Glomerular visceral epithelial cell (primary cell): ENCODE results near the gene CAMK4.
"Not testable (repeated sequence)": the region's sequence is repeated elsewhere in the genome, so short reads cannot be mapped to it uniquely, and the experiment has no call there.

Source experiments
- DNase-seq: peaks from one replicate; pipeline ENCODE4 v3.0.0-alpha.2; 2016; ENCODE audit errors: extremely low spot score

The CAMK4 gene

GRCh38 chr5:111256128-111256527 is 31.9 kb downstream of the CAMK4 start:
- no peak for DNase-seq

- not testable (repeated sequence) for DNase-seq
Measured at GRCh38 chr5:111257610-111258009, 33.4 kb downstream of the CAMK4 start.

- DNase-seq: peak; percentile 14
Measured at GRCh38 chr5:111259636-111260035, 35.5 kb downstream of the CAMK4 start.

- DNase-seq: no peak
Measured at GRCh38 chr5:111261610-111262009, 37.4 kb downstream of the CAMK4 start.

- no peak for DNase-seq
Measured at GRCh38 chr5:111262153-111262552, 38.0 kb downstream of the CAMK4 start.

GRCh38 chr5:111262815-111263214 is 38.6 kb downstream of the CAMK4 start:
- no peak for DNase-seq

- DNase-seq: no peak
Measured at GRCh38 chr5:111266491-111266890, 42.3 kb downstream of the CAMK4 start.

- no peak for DNase-seq
Measured at GRCh38 chr5:111268300-111268699, 44.1 kb downstream of the CAMK4 start.

GRCh38 chr5:111271885-111272284 is 47.7 kb downstream of the CAMK4 start:
- no peak for DNase-seq

GRCh38 chr5:111277061-111277460 is 52.9 kb downstream of the CAMK4 start:
- no peak for DNase-seq

- peak; percentile 64 for DNase-seq
Measured at GRCh38 chr5:111278858-111279504, 54.8 kb downstream of the CAMK4 start.

GRCh38 chr5:111280282-111280951 is 56.2 kb downstream of the CAMK4 start:
- DNase-seq: no peak

GRCh38 chr5:111282798-111283197 is 58.6 kb downstream of the CAMK4 start:
- DNase-seq: no peak

- DNase-seq: no peak
Measured at GRCh38 chr5:111284825-111285224, 60.6 kb downstream of the CAMK4 start.

GRCh38 chr5:111294551-111294950 is 70.4 kb downstream of the CAMK4 start:
- no peak for DNase-seq

GRCh38 chr5:111295649-111296048 is 71.5 kb downstream of the CAMK4 start:
- DNase-seq: no peak

GRCh38 chr5:111296570-111296969 is 72.4 kb downstream of the CAMK4 start:
- no peak for DNase-seq

- DNase-seq: no peak
Measured at GRCh38 chr5:111299067-111299481, 74.9 kb downstream of the CAMK4 start.

- DNase-seq: no peak
Measured at GRCh38 chr5:111299831-111300432, 75.7 kb downstream of the CAMK4 start.

- no peak for DNase-seq
Measured at GRCh38 chr5:111301264-111301663, 77.1 kb downstream of the CAMK4 start.

- DNase-seq: not testable (repeated sequence)
Measured at GRCh38 chr5:111302043-111302442, 77.9 kb downstream of the CAMK4 start.

- DNase-seq: no peak
Measured at GRCh38 chr5:111308951-111309350, 84.8 kb downstream of the CAMK4 start.

GRCh38 chr5:111309384-111309783 is 85.2 kb downstream of the CAMK4 start:
- no peak for DNase-seq
